Esophagus squamous epithelium (tissue), 5 donors: ENCODE results near the gene TFAP2C. TPM values are rescaled to one million over a fixed set of nuclear protein-coding genes. Genes with fewer than 3 reads are reported as not detected.

Source experiments
- DNase-seq: peaks from one replicate; lab custom pipeline; 2025; lab: John Stamatoyannopoulos, UW
- H3K27ac ChIP-seq, 4 donors: fragments of 200-600 bp; sonication (generic); one replicate each; pipeline ENCODE4 v1.5.1; 2016 to 2019; ENCODE audit warnings: mild to moderate bottlenecking in 1 of 4
- H3K27me3 ChIP-seq, 4 donors: fragments of 200-600 bp; sonication (generic); 1 replicate in 3 of 4; 2 replicates in 1 of 4; pipeline versions ENCODE4 v1.5.1 to v1.6.0; 2017 to 2021; ENCODE audit warnings: antibody characterized with exemption in 1 of 4
- H3K36me3 ChIP-seq, 3 donors: fragments of 200-600 bp; sonication (generic); one replicate each; pipeline ENCODE4 v1.5.1; 2016 to 2019
- H3K4me1 ChIP-seq, 3 donors: fragments of 200-600 bp; sonication (generic); one replicate each; pipeline ENCODE4 v1.5.1; 2017 to 2019
- H3K4me3 ChIP-seq, 4 donors: fragments of 200-600 bp; sonication (generic); 1 replicate in 3 of 4; 2 replicates in 1 of 4; pipeline ENCODE4 v1.5.1; 2016 to 2019; ENCODE audit warnings: mild to moderate bottlenecking in 2 of 4, moderate library complexity in 1 of 4
- H3K9me3 ChIP-seq, 3 donors: fragments of 200-600 bp; sonication (generic); one replicate each; pipeline ENCODE4 v1.5.1; 2016 to 2019
- CTCF ChIP-seq, 6 experiments: fragments of 450-650 bp in 4 of 6; fragments of 200-600 bp in 2 of 6; sonication (generic) in 2 of 6; IDR thresholded peaks; one replicate each; pipeline ENCODE4 v1.5.1; 2016 to 2019; ENCODE audit warnings: antibody characterized with exemption in 6 of 6, mild to moderate bottlenecking in 4 of 6, moderate library complexity in 4 of 6
- POLR2A ChIP-seq, 4 donors: fragments of 450-650 bp; IDR thresholded peaks; one replicate each; pipeline ENCODE4 v1.6.1; 2017; ENCODE audit warnings: antibody characterized with exemption in 4 of 4, mild to moderate bottlenecking in 4 of 4, moderate library complexity in 3 of 4
- WGBS, 2 donors: methylation state at CpG; one replicate each; pipeline ENCODE4 v1.1.5; 2018; 5-methylcytosine and 5-hydroxymethylcytosine counted together
- intact Hi-C: fragments of 100-400 bp; cut with DNase I; formaldehyde crosslinking; loops from one replicate; pipeline ENCODE4 v1.15.0; 2022
- total RNA-seq, 4 donors: library from RNA; depleted of rRNA; stranded (reverse); fragments of >200 nt; gene quantifications; one replicate each; pipeline ENCODE4 v1.1.0, GENCODE V29; 2016
- donor health status: DM: yes; HTN: yes; CAD: no.

Gene TFAP2C
- total RNA-seq, 4 donors from 2014 or later: 25.9 to 34.8 (median 31.8) TPM

DNA sequence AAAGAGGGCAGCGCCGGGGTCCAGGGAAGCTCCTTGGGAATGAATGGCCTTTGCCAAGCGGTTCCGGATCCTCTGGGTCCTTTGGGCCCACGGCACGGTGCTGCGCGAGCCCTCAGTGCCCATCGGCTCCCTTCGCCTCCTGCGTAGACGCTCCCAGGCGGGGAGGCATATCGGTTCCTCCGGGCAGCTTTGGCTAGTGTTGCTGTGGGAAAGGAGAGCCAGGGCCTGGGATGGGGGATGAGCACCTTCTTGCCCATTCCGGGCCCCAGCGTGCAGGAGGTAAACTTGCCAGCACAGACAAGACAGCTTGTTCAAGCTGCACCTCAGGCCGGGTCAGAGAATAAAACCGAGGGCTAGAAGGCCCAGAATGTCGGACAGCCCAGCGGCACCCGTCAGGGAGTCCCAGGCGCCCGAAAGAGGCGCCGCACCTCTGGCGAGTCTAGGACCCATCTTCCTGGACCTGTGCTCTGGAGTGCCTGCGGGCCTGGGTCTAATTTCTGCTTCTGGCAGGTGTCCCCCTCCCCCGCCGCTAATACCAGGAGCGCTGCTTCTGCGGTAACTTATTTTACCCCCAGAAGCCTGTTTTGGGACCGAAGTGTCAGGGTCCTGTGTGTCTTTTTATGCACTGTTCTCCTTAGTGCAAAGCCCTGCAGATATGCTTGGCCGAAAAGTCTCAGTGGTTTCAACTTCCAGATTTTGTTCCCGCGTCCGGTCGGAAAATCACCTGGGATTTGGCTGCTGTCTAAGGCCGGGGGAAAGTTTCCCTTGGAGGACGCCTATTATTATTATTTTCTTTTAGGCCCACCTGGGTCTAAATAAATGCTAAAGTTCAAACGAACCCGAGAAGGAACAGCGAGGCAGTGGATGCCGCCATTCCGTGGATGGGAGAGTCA is 1.7 kb upstream of the TFAP2C start:
- intact Hi-C loops: no loop called here
- Histone ChIP-seq H3K4me3 (peak overlapping the region in 1 of 4 donors; percentile 78), H3K27me3 (peaks cover 0 to 94% (median 9%) of the 10 kb centered on the region in 4 donors), H3K27ac (no peak overlapping the region), H3K4me1 (peaks cover 35 to 76% (median 44%) of the 10 kb centered on the region in 3 donors), H3K36me3 (peaks cover 0 to 7% (median 0%) of the 10 kb centered on the region in 3 donors), H3K9me3 (no peaks in the 10 kb centered on the region)
- no peak for DNase-seq
- TF ChIP-seq POLR2A (IDR thresholded peaks at IDR 0.05) (no peak), CTCF (IDR thresholded peaks at IDR 0.05) (no peak)
- 43 to 58% methylated on average over 12 to 16 of the region's 45 CpGs for WGBS, 2 donors

DNA sequence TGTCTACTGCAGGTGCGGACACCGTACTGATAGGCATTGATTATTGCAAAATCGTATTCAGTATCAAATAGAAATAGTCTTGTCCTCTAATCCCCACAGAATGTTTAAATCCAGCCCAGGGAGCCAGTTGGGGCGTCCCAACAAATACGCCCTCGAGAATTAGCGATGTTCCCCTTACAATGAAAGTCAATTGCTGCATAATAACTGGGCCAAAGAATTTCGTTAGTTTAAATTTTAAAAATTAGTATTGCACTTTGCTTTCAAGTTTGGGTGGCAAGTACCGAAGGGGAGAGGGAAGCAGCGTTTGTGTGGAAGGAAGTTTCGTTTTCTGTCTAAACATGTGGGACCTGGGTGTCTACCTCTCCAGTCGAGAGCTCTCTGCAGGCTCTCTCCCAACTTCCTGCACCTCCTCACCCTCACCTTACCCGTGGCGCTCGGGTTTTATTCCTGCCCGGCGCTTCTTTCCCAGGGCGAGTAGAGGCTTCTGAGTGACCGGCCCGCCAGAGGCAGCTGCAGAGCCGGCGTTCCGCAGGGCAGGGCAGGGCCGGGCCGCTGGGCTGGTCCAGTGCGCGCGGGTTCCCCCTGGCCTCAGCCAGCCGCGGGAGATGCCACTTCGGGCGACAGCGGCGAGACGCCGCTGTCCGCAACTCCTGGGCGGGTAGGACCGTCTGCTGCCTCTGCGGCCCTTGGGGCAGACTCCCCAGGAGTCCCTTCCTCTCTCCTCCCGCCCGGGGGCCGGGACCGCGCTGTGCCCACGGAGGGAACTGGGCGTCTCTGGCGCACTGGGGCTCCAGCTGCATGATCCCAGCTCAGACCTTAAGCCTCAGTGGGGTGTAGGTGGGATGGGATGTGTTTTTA is 862 bp upstream of the TFAP2C start:
- peaks cover 0 to 100% (median 9%) of the 10 kb centered on the region in 4 donors for H3K27me3 ChIP-seq
- peaks cover 0 to 9% (median 0%) of the 10 kb centered on the region in 3 donors for H3K36me3 ChIP-seq
- H3K27ac ChIP-seq: peak overlapping the region; percentile 51 to 97 (median 84)
- no peak for TF ChIP-seq CTCF (IDR thresholded peaks at IDR 0.05)
- no peak for TF ChIP-seq POLR2A (IDR thresholded peaks at IDR 0.05)
- no peak for DNase-seq
- 21 to 25% methylated on average over 16 to 21 of the region's 48 CpGs for WGBS, 2 donors
- peaks cover 35 to 85% (median 44%) of the 10 kb centered on the region in 3 donors for H3K4me1 ChIP-seq
- intact Hi-C loops: no loop called here
- H3K9me3 ChIP-seq: no peaks in the 10 kb centered on the region
- H3K4me3 ChIP-seq: peak overlapping the region; percentile 66 to 85 (median 76)

- H3K4me1 ChIP-seq: peaks cover 35 to 98% (median 44%) of the 10 kb centered on the region in 3 donors
- peaks cover 0 to 100% (median 9%) of the 10 kb centered on the region in 4 donors for H3K27me3 ChIP-seq
- peaks cover 0 to 21% (median 0%) of the 10 kb centered on the region in 3 donors for H3K36me3 ChIP-seq
- intact Hi-C loops: no loop called here
- TF ChIP-seq CTCF (IDR thresholded peaks at IDR 0.05) (no peak), POLR2A (IDR thresholded peaks at IDR 0.05) (peak in 1 of 4 donors; percentile 25)
- peak overlapping the region; percentile 89 to 97 (median 92) for H3K27ac ChIP-seq
- peak overlapping the region; percentile 66 to 85 (median 76) for H3K4me3 ChIP-seq
- no peak for DNase-seq
- 3 to 6% methylated on average over 13 to 20 of the region's 39 CpGs for WGBS, 2 donors
- H3K9me3 ChIP-seq: no peaks in the 10 kb centered on the region
Observed at GRCh38 chr20:56629464-56630085, 469 bp downstream of the TFAP2C start.

- Histone ChIP-seq H3K36me3 (peaks cover 0 to 23% (median 0%) of the 10 kb centered on the region in 3 donors), H3K4me3 (peak overlapping the region; percentile 66 to 85 (median 76)), H3K4me1 (peaks cover 35 to 100% (median 44%) of the 10 kb centered on the region in 3 donors), H3K27me3 (peaks cover 0 to 100% (median 9%) of the 10 kb centered on the region in 4 donors), H3K9me3 (no peaks in the 10 kb centered on the region), H3K27ac (peak overlapping the region; percentile 89 to 97 (median 92))
- TF ChIP-seq POLR2A (IDR thresholded peaks at IDR 0.05): peak in 1 of 4 donors; percentile 43
- TF ChIP-seq CTCF (IDR thresholded peaks at IDR 0.05): peak in 5 of 6 experiments; percentile 40 to 78 (median 53)
- 0% methylated on average over 3 to 9 of the region's 38 CpGs for WGBS, 2 donors
- intact Hi-C loops: no loop called here
- DNase-seq: no peak
Observed at GRCh38 chr20:56630086-56630493, 984 bp downstream of the TFAP2C start.
